OCI-LY1 (cell line): ENCODE measurements around the gene SIM2.

Experiments
- H2AFZ ChIP-seq: fragments of 200-600 bp; sonication (generic), shearing (Covaris generic); 2 replicates; pipeline ENCODE4 v1.6.0; 2014; ENCODE audit warnings: antibody characterized with exemption, mild to moderate bottlenecking, low read length
- H3F3A ChIP-seq: fragments of 200-600 bp; sonication (generic), shearing (Covaris generic); 2 replicates; pipeline ENCODE4 v1.6.0; 2014; ENCODE audit warnings: mild to moderate bottlenecking, antibody characterized with exemption, low read length, moderate library complexity; ENCODE audit not compliant: insufficient read depth
- H3K27ac ChIP-seq: fragments of 200-600 bp; sonication (generic); 2 replicates; pipeline ENCODE4 v1.5.1; 2014; ENCODE audit warnings: low read length, mixed run types, mild to moderate bottlenecking, low read depth; ENCODE audit not compliant: poor library complexity, severe bottlenecking
- H3K27me3 ChIP-seq: fragments of 200-600 bp; sonication (generic); 2 replicates; pipeline ENCODE4 v1.6.0; 2014; ENCODE audit warnings: antibody characterized with exemption, mild to moderate bottlenecking, low read length, moderate library complexity; ENCODE audit not compliant: insufficient read depth
- H3K36me3 ChIP-seq: fragments of 200-600 bp; sonication (generic); 2 replicates; pipeline ENCODE4 v1.6.1; 2014; ENCODE audit warnings: mild to moderate bottlenecking, antibody characterized with exemption, low read length, moderate library complexity, mixed read lengths; ENCODE audit not compliant: insufficient read depth
- H3K4me1 ChIP-seq: fragments of 200-600 bp; sonication (generic); 2 replicates; pipeline ENCODE4 v1.5.1; 2014; ENCODE audit warnings: mild to moderate bottlenecking, low read length, moderate library complexity; ENCODE audit not compliant: insufficient read depth, severe bottlenecking
- H3K4me2 ChIP-seq: fragments of 200-600 bp; sonication (generic), shearing (Covaris generic); 2 replicates; pipeline ENCODE4 v1.6.1; 2014; ENCODE audit warnings: low read length
- H3K4me3 ChIP-seq: fragments of 200-600 bp; sonication (generic); 2 replicates; pipeline ENCODE4 v1.5.1; 2014; ENCODE audit warnings: low read length, low read depth, mild to moderate bottlenecking, mixed read lengths; ENCODE audit not compliant: poor library complexity, severe bottlenecking
- H3K79me2 ChIP-seq: fragments of 200-600 bp; shearing (Covaris generic); 2 replicates; pipeline ENCODE4 v1.6.1; 2016; ENCODE audit warnings: mixed run types, low read length, mixed read lengths; ENCODE audit not compliant: insufficient read depth
- H3K9ac ChIP-seq: fragments of 200-600 bp; sonication (generic), shearing (Covaris generic); 2 replicates; pipeline ENCODE4 v1.6.1; 2014; ENCODE audit warnings: mild to moderate bottlenecking, low read length, mixed read lengths
- H3K9me2 ChIP-seq: fragments of 200-600 bp; sonication (generic), shearing (Covaris generic); 2 replicates; pipeline ENCODE4 v1.6.1; 2014; ENCODE audit warnings: low read depth, mild to moderate bottlenecking, low read length, mixed read lengths
- H3K9me3 ChIP-seq: fragments of 200-600 bp; shearing (Covaris generic); 2 replicates; pipeline ENCODE4 v1.6.1; 2014; ENCODE audit warnings: low read length, mixed read lengths
- H4K20me1 ChIP-seq: fragments of 200-600 bp; sonication (generic), shearing (Covaris generic); 2 replicates; pipeline ENCODE4 v1.6.0; 2016; ENCODE audit warnings: mild to moderate bottlenecking, low read length; ENCODE audit not compliant: insufficient read depth
- CTCF ChIP-seq: fragments of 200-600 bp; sonication (generic), shearing (Covaris generic); IDR thresholded peaks from 2 replicates; pipeline ENCODE4 v1.5.1; 2017; ENCODE audit warnings: mild to moderate bottlenecking, antibody characterized with exemption, low read length, moderate library complexity, mixed read lengths
- EZH2 ChIP-seq: fragments of 200-600 bp; sonication (generic), shearing (Covaris generic); IDR thresholded peaks from 2 replicates; pipeline ENCODE4 v1.8.0; 2017; ENCODE audit warnings: borderline replicate concordance, mixed run types, mild to moderate bottlenecking, antibody characterized with exemption, low read length, moderate library complexity, mixed read lengths

Gene SIM2

GRCh38 chr21:36661511-36662309 is 37.2 kb upstream of the SIM2 start:
- Histone ChIP-seq H3K27me3 (no peaks in the 10 kb centered on the region), H3K4me2 (no peak overlapping the region), H3K36me3 (no peaks in the 10 kb centered on the region), H3K79me2 (no peaks in the 10 kb centered on the region), H3K4me3 (no peak overlapping the region), H3K27ac (no peak overlapping the region), H2AFZ (no peak overlapping the region), H3K9me3 (no peaks in the 10 kb centered on the region), H3F3A (no peaks in the 10 kb centered on the region), H3K4me1 (no peaks in the 10 kb centered on the region), H3K9me2 (no peaks in the 10 kb centered on the region), H4K20me1 (no peaks in the 10 kb centered on the region), H3K9ac (no peak overlapping the region)
- TF ChIP-seq EZH2 (no peak), CTCF (no peak)

GRCh38 chr21:36663033-36663855 is 35.7 kb upstream of the SIM2 start:
- Histone ChIP-seq H3K79me2 (no peaks in the 10 kb centered on the region), H4K20me1 (no peaks in the 10 kb centered on the region), H3K27me3 (no peaks in the 10 kb centered on the region), H3K36me3 (no peaks in the 10 kb centered on the region), H3K9me3 (no peaks in the 10 kb centered on the region), H3K4me3 (no peak overlapping the region), H3K27ac (no peak overlapping the region), H3K4me1 (no peaks in the 10 kb centered on the region), H2AFZ (no peak overlapping the region), H3K9ac (no peak overlapping the region), H3K4me2 (no peak overlapping the region), H3F3A (no peaks in the 10 kb centered on the region), H3K9me2 (no peaks in the 10 kb centered on the region)
- TF ChIP-seq EZH2 (no peak), CTCF (no peak)

DNA sequence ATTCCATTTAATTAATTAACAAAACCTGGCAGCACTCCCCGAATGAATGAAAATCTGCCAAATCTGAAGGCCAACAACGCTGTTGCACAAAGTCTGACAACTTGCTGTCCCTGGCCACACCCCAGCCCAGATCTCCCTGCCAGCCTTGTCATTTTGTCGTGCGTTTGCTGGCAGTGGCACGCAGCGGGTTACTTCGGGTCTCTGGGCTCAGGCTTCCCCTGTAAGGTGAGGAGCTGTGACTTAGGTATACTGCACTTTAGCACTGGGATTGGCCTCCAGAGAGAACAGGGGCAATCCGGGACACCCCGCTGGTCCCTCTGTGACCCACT is 34.3 kb upstream of the SIM2 start:
- Histone ChIP-seq H3K9me2 (no peaks in the 10 kb centered on the region), H4K20me1 (no peaks in the 10 kb centered on the region), H3K4me2 (no peak overlapping the region), H3F3A (no peaks in the 10 kb centered on the region), H3K9me3 (no peaks in the 10 kb centered on the region), H3K27me3 (no peaks in the 10 kb centered on the region), H3K36me3 (no peaks in the 10 kb centered on the region), H3K4me3 (no peak overlapping the region), H2AFZ (no peak overlapping the region), H3K9ac (no peak overlapping the region), H3K4me1 (no peaks in the 10 kb centered on the region), H3K27ac (no peak overlapping the region), H3K79me2 (no peaks in the 10 kb centered on the region)
- TF ChIP-seq CTCF (no peak), EZH2 (no peak)
